ENCODE measurements around the gene GPR107.

DNA sequence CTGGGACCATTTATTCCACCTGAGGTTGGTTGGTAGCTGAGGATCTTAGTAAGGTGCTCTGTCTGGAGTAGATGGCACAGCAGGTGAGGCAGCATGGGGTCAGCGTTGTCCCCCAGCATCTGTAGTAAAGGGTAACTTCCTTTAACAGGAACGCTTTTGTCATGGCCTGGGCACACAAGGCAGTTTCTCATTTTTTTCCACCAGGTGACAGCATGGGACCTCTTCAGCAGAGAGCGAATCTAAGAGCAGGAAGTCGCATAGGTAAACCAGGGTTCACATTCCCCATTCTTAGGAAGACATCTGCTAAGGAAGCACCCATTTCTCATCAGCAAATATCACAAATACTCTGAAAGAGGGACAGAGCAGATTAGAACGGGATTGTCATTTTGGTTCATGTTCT lies 56.5 kb downstream of the GPR107 start:
- TF ChIP-seq, protein P1, sequence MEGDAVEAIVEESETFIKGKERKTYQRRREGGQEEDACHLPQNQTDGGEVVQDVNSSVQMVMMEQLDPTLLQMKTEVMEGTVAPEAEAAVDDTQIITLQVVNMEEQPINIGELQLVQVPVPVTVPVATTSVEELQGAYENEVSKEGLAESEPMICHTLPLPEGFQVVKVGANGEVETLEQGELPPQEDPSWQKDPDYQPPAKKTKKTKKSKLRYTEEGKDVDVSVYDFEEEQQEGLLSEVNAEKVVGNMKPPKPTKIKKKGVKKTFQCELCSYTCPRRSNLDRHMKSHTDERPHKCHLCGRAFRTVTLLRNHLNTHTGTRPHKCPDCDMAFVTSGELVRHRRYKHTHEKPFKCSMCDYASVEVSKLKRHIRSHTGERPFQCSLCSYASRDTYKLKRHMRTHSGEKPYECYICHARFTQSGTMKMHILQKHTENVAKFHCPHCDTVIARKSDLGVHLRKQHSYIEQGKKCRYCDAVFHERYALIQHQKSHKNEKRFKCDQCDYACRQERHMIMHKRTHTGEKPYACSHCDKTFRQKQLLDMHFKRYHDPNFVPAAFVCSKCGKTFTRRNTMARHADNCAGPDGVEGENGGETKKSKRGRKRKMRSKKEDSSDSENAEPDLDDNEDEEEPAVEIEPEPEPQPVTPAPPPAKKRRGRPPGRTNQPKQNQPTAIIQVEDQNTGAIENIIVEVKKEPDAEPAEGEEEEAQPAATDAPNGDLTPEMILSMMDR (IDR thresholded peaks at IDR 0.05), result no peak
- TF ChIP-seq POLR2A (IDR thresholded peaks at IDR 0.05), result no peak
